SIG-M5 treated with dmso at 0.1 percent for 504 hours (cell line): ENCODE measurements around the gene NUDT21.
A peak's percentile ranks its signal among the peaks of the same experiment; 100 is the strongest.
"Not testable (repeated sequence)": the region's sequence is repeated elsewhere in the genome, so short reads cannot be mapped to it uniquely, and the experiment has no call there.

ENCODE experiments used
- DNase-seq: peaks from one replicate; lab custom pipeline; 2025; ENCODE audit not compliant: unreplicated experiment; lab: John Stamatoyannopoulos, UW

Gene NUDT21

GRCh38 chr16:56419740-56420548 is 31.2 kb downstream of the NUDT21 start:
- DNase-seq = no peak

- no peak for DNase-seq
These were observed 34.0 kb downstream of the NUDT21 start for GRCh38 chr16:56417138-56417537.

- DNase-seq = peak; percentile 17
These were observed 35.3 kb downstream of the NUDT21 start for GRCh38 chr16:56415875-56416274.

- no peak for DNase-seq
These were observed 36.8 kb downstream of the NUDT21 start for GRCh38 chr16:56414366-56414765.

GRCh38 chr16:56413381-56413780 is 37.8 kb downstream of the NUDT21 start:
- DNase-seq = no peak

- DNase-seq = no peak
These were observed 39.5 kb downstream of the NUDT21 start for GRCh38 chr16:56411624-56412023.

- DNase-seq = no peak
These were observed 40.0 kb downstream of the NUDT21 start for GRCh38 chr16:56411123-56411522.

- DNase-seq = peak; percentile 44
These were observed 41.9 kb downstream of the NUDT21 start for GRCh38 chr16:56409195-56409594.

- no peak for DNase-seq
These were observed 42.6 kb downstream of the NUDT21 start for GRCh38 chr16:56408379-56409098.

GRCh38 chr16:56405977-56406672 is 45.0 kb downstream of the NUDT21 start:
- DNase-seq = no peak

GRCh38 chr16:56401482-56401881 is 49.6 kb downstream of the NUDT21 start:
- DNase-seq = no peak

GRCh38 chr16:56400458-56400857 is 50.7 kb downstream of the NUDT21 start:
- DNase-seq = no peak

- DNase-seq = no peak
These were observed 51.6 kb downstream of the NUDT21 start for GRCh38 chr16:56399486-56399885.

GRCh38 chr16:56399047-56399446 is 52.1 kb downstream of the NUDT21 start:
- no peak for DNase-seq

- DNase-seq = not testable (repeated sequence)
These were observed 54.4 kb downstream of the NUDT21 start for GRCh38 chr16:56396724-56397123.

- DNase-seq = no peak
These were observed 61.6 kb downstream of the NUDT21 start for GRCh38 chr16:56389554-56389953.

- no peak for DNase-seq
These were observed 62.9 kb downstream of the NUDT21 start for GRCh38 chr16:56388209-56388608.

- DNase-seq = no peak
These were observed 63.7 kb downstream of the NUDT21 start for GRCh38 chr16:56387396-56387795.

- DNase-seq = no peak
These were observed 66.9 kb downstream of the NUDT21 start for GRCh38 chr16:56384074-56384721.

- DNase-seq = no peak
These were observed 68.2 kb downstream of the NUDT21 start for GRCh38 chr16:56382901-56383355.

- no peak for DNase-seq
These were observed 68.7 kb downstream of the NUDT21 start for GRCh38 chr16:56382459-56382858.
